GM21737 (cell line): ENCODE data around the gene GRAMD1C.
"Not testable (repeated sequence)": the region's sequence is repeated elsewhere in the genome, so short reads cannot be mapped to it uniquely, and the experiment has no call there.

Experiments
- ATAC-seq: cut with Tn5 transposase; IDR thresholded peaks from one replicate; pipeline ENCODE4 v1.9.1; 2021; ENCODE audit warnings: mild to moderate bottlenecking, moderate library complexity; ENCODE audit not compliant: unreplicated experiment

Gene GRAMD1C

GRCh38 chr3:113838631-113839209, at the start of gene GRAMD1C:
GRAMD1C (plus strand) TSS chr3:113838788; CDS start chr3:113838910, 122 bp downstream.
- peak; percentile 94 for ATAC-seq

GRCh38 chr3:113791381-113791780, 47.2 kb upstream of the GRAMD1C start:
- no peak for ATAC-seq

- no peak for ATAC-seq
These were observed 44.1 kb upstream of the GRAMD1C start for GRCh38 chr3:113794526-113794925.

- ATAC-seq = no peak
These were observed 42.9 kb upstream of the GRAMD1C start for GRCh38 chr3:113795693-113796092.

- no peak for ATAC-seq
These were observed 35.7 kb upstream of the GRAMD1C start for GRCh38 chr3:113802795-113803455.

GRCh38 chr3:113804661-113805060, 33.9 kb upstream of the GRAMD1C start:
- ATAC-seq = no peak

- ATAC-seq = no peak
These were observed 33.3 kb upstream of the GRAMD1C start for GRCh38 chr3:113805249-113805648.

- ATAC-seq = no peak
These were observed 25.7 kb upstream of the GRAMD1C start for GRCh38 chr3:113812854-113813253.

- ATAC-seq = no peak
These were observed 18.7 kb upstream of the GRAMD1C start for GRCh38 chr3:113819866-113820265.

GRCh38 chr3:113825090-113825489, 13.5 kb upstream of the GRAMD1C start:
- ATAC-seq = peak; percentile 71

- no peak for ATAC-seq
These were observed 10.0 kb upstream of the GRAMD1C start for GRCh38 chr3:113828600-113828999.

- ATAC-seq = no peak
These were observed 8.8 kb upstream of the GRAMD1C start for GRCh38 chr3:113829576-113830354.

GRCh38 chr3:113831103-113831355, 7.6 kb upstream of the GRAMD1C start:
- ATAC-seq = no peak

- ATAC-seq = no peak
These were observed 6.0 kb upstream of the GRAMD1C start for GRCh38 chr3:113832477-113833164.

GRCh38 chr3:113834983-113835382, 3.6 kb upstream of the GRAMD1C start:
- ATAC-seq = no peak

GRCh38 chr3:113839551-113839950, 963 bp downstream of the GRAMD1C start:
- ATAC-seq = no peak

GRCh38 chr3:113844622-113845222, 6.1 kb downstream of the GRAMD1C start:
- ATAC-seq = no peak

GRCh38 chr3:113847247-113847646, 8.7 kb downstream of the GRAMD1C start:
- ATAC-seq = no peak

- no peak for ATAC-seq
These were observed 9.3 kb downstream of the GRAMD1C start for GRCh38 chr3:113847664-113848461.

- not testable (repeated sequence) for ATAC-seq
These were observed 10.5 kb downstream of the GRAMD1C start for GRCh38 chr3:113849071-113849470.
